Ectodermal cell (in vitro differentiated cells): Measurements from ENCODE around the gene DIAPH2.

Experiments
- H3K27ac ChIP-seq: 2 replicates; pipeline ENCODE4 v1.7.0; 2013; ENCODE audit warnings: mild to moderate bottlenecking, low read depth, low read length; ENCODE audit not compliant: insufficient read depth, poor library complexity, severe bottlenecking
- H3K27me3 ChIP-seq: 2 replicates; pipeline ENCODE4 v1.7.0; 2013; ENCODE audit warnings: mild to moderate bottlenecking, low read length; ENCODE audit not compliant: insufficient read depth, control insufficient read depth, poor library complexity, severe bottlenecking
- H3K36me3 ChIP-seq: one replicate; pipeline ENCODE4 v1.7.0; 2013; ENCODE audit warnings: low read length; ENCODE audit not compliant: control insufficient read depth, insufficient read depth
- H3K4me1 ChIP-seq: one replicate; pipeline ENCODE4 v1.7.0; 2013; ENCODE audit warnings: low read length; ENCODE audit not compliant: control insufficient read depth, insufficient read depth
- H3K4me3 ChIP-seq: 2 replicates; pipeline ENCODE4 v1.7.0; 2013; ENCODE audit warnings: low read depth, low read length, control low read depth; ENCODE audit not compliant: insufficient read depth
- H3K9me3 ChIP-seq: 2 replicates; pipeline ENCODE4 v1.7.0; 2013; ENCODE audit warnings: mild to moderate bottlenecking, low read length, moderate library complexity; ENCODE audit not compliant: control insufficient read depth
- WGBS, 2 experiments: methylation state at CpG; one replicate each; pipeline ENCODE4 v1.1.7; 2013; ENCODE audit warnings: missing lambda C conversion rate in 2 of 2; 5-methylcytosine and 5-hydroxymethylcytosine counted together

DIAPH2 gene

DNA sequence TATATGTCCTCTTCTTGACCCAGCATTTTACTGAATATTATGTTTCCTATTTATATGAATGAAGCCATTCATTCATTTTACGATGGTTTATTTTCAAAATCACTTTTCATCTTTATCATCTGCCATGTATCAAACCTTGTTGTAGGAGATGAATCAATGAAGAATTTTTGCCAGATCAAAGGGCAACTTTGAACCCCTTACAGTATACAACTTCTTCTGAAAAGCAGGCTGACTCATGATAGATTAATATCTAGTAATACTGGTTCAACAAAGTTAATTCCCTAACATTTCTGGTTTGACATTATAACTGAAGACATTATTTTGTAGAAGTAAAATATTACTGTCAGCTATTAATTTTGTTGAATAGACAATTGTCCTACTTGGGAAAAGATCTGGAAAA is 425.1 kb downstream of the DIAPH2 start:
- Histone ChIP-seq H3K9me3 (no peaks in the 10 kb centered on the region), H3K27ac (no peak overlapping the region), H3K27me3 (no peaks in the 10 kb centered on the region), H3K4me1 (no peaks in the 10 kb centered on the region), H3K36me3 (no peaks in the 10 kb centered on the region), H3K4me3 (no peak overlapping the region)
- no CpG with 5 or more reads among the region's 1 CpG for WGBS, 2 experiments

DNA sequence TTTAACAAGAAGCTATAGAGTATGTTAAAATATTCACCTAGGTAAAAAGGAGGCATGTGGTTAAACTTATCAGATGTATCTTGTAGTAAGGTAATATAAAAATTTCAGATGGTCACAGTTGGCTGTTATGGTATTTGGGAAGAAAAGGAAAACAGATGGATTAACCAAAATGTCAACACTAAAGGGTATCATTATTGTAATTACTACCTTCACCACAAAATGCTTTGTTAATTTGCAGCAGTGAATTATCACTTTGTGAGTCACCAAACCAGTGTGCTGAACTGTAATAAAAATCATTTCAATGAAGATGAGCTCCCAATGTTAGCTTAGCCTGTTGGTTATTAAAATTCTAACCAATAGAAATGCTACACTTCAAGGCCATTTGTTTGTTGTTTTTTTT is 432.9 kb downstream of the DIAPH2 start:
- Histone ChIP-seq H3K4me1 (no peaks in the 10 kb centered on the region), H3K27me3 (no peaks in the 10 kb centered on the region), H3K36me3 (no peaks in the 10 kb centered on the region), H3K9me3 (no peaks in the 10 kb centered on the region), H3K4me3 (no peak overlapping the region), H3K27ac (no peak overlapping the region)

DNA sequence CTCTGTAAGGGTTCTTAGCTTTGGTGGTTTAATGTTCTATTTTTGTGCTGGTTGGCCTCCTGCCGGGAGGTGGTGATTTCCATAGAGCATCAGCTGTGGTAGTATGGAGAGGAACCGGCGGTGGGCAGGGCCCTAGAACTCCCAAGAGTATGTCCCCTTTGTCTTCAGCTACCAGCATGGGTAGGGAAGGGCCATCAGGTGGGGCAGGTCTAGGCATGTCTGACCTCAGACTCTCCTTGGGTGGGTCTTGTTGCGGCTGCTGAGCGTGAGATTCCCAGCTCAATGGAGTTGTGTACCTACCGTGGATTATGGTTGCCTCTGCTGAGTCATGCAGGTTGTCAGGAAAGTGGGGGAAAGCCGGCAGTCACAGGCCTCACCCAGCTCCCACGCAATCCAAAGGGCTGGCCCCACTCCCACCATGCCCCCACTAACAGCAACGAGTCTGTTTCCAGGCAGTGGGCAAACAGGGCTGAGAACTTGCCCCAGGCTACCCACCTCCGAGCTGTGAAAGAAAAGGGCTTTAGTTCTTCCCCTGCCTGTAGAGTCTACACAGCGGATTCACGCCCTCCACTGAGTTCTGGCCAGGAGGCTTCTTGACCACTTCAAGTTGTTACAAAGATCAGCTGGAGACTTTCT is 434.9 kb downstream of the DIAPH2 start:
- no peaks in the 10 kb centered on the region for H3K9me3 ChIP-seq
- no peak overlapping the region for H3K4me3 ChIP-seq
- no peaks in the 10 kb centered on the region for H3K4me1 ChIP-seq
- 95 to 97% methylated on average over 12 of the region's 12 CpGs for WGBS, 2 experiments
- H3K27me3 ChIP-seq, result no peaks in the 10 kb centered on the region
- no peaks in the 10 kb centered on the region for H3K36me3 ChIP-seq
- no peak overlapping the region for H3K27ac ChIP-seq

DNA sequence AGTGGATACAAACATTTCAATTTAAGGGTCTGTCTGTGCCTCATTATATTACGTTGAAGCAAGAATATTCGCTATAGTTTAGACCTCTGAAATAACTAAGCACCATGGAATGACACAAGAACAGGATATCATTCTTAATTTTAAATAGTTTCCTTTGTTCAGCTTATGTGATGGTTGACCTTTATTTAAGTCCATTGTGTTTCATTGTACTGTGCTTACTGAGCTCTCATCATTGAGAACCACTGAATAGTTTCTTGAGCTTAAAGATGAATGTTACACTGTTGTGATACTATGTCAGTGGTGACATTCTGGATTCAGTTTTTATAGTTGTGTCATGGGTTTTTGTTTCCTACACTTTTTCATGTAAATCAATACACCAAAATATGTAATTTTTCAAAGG is 438.4 kb downstream of the DIAPH2 start:
- Histone ChIP-seq H3K4me3 (no peak overlapping the region), H3K9me3 (no peaks in the 10 kb centered on the region), H3K36me3 (no peaks in the 10 kb centered on the region), H3K4me1 (no peaks in the 10 kb centered on the region), H3K27ac (no peak overlapping the region), H3K27me3 (no peaks in the 10 kb centered on the region)
- WGBS, 2 experiments, result 92 to 100% methylated on average over 2 of the region's 2 CpGs

DNA sequence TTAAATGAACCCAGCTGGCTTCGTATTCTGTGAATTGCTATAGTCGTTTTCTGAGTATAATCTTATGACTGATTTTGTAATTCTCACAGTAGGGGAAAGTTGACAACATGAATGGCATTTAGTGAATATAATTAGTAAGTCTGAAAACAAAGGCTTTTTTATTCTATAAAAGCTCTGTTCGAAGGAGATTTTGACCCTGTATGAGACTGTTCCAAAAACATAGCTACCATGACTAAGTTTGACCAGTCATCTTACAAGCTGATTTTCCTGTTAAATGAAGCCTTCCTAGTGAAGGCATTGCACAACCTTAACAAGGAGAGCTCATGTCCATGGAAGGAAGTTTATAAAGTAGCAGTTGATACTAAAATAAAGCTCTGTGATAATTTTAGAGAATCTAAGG is 441.4 kb downstream of the DIAPH2 start:
- H3K9me3 ChIP-seq, result no peaks in the 10 kb centered on the region
- no peak overlapping the region for H3K27ac ChIP-seq
- H3K36me3 ChIP-seq, result no peaks in the 10 kb centered on the region
- no peaks in the 10 kb centered on the region for H3K27me3 ChIP-seq
- H3K4me1 ChIP-seq, result no peaks in the 10 kb centered on the region
- no peak overlapping the region for H3K4me3 ChIP-seq
- 94 to 95% methylated on average over 2 to 3 of the region's 3 CpGs for whole genome bisulfite sequencing, 2 experiments

DNA sequence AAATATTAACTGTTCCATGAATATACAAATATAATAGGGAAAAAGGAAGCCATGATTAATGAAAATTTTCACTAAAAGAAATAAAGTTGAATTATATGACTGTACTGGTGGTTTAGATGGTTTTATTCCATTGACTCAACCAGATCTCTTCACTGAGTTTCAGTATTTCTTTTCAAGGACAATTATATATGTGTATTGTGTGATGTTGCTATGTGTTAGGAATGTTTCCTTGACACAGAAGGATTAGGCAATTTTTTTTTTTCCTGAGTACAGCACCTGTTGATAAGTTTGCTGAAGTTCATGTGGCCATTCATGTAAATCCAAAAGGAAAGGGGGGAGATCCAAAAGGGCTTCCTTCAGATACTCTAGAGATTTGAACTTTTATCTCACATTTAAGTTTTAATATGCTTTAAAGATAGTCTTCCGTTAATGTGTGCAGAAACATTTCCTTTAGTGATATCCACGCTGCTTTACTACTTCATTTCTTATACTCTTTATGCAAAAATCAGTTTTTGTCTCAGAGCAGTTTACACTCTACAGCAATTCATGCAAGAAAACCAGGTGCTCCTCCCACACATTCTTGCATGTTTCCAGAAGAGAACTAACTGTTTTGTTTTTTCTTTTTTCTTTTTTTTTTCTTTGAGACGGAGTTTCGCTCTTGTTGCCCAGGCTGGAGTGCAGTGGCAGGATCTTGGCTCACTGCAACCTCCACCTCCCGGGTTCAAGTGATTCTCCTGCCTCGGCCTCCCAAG is 448.2 kb downstream of the DIAPH2 start:
- no peak overlapping the region for H3K27ac ChIP-seq
- 87 to 88% methylated on average over 5 to 6 of the region's 6 CpGs for WGBS, 2 experiments
- no peaks in the 10 kb centered on the region for H3K36me3 ChIP-seq
- H3K9me3 ChIP-seq, result no peaks in the 10 kb centered on the region
- no peak overlapping the region for H3K4me3 ChIP-seq
- H3K4me1 ChIP-seq, result no peaks in the 10 kb centered on the region
- no peaks in the 10 kb centered on the region for H3K27me3 ChIP-seq

DNA sequence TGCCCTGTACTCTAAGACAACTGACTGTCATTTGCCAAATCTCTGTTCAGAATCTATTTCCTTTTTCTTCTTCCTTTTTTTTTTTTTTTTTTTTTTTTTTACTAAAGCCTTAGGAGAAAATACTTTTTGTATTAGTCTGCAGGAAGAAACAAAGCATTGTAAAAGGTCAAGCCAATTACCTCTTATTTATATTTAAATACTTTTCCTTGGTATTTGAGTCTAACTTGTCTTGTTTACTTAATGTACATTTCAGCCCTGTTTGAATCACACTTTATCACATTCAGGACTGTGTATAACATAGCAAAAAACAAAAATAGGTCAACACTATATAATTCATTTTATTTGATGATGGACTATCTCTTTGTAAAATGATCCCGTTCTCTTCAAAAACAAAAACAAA is 461.3 kb downstream of the DIAPH2 start:
- Histone ChIP-seq H3K4me3 (no peak overlapping the region), H3K9me3 (no peaks in the 10 kb centered on the region), H3K27ac (no peak overlapping the region), H3K36me3 (no peaks in the 10 kb centered on the region), H3K27me3 (no peaks in the 10 kb centered on the region), H3K4me1 (no peaks in the 10 kb centered on the region)
- WGBS, 2 experiments, result no CpG with 5 or more reads among the region's 1 CpG

DNA sequence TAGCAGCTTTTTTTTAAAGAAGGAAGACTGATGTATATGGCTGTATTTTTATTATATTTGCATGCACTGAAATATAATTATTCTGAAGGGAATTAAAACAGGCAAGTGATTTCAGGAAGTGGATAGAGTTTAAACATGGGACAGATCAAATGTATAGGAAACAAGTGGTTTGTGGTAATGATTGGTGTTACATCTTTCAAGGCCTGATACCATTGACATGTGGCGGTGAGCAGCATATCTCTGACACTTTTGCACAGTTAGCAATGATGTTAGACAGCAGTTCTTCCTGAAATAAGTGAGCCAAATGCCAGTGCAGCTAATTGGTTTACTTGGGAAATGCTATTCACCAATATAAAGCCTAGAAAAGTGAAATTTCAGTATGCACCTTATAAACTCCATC is 471.2 kb downstream of the DIAPH2 start:
- Histone ChIP-seq H3K27ac (no peak overlapping the region), H3K9me3 (no peaks in the 10 kb centered on the region), H3K4me3 (no peak overlapping the region), H3K27me3 (no peaks in the 10 kb centered on the region), H3K36me3 (no peaks in the 10 kb centered on the region), H3K4me1 (no peaks in the 10 kb centered on the region)
- 96 to 100% methylated on average over 1 of the region's 1 CpG for WGBS, 2 experiments

DNA sequence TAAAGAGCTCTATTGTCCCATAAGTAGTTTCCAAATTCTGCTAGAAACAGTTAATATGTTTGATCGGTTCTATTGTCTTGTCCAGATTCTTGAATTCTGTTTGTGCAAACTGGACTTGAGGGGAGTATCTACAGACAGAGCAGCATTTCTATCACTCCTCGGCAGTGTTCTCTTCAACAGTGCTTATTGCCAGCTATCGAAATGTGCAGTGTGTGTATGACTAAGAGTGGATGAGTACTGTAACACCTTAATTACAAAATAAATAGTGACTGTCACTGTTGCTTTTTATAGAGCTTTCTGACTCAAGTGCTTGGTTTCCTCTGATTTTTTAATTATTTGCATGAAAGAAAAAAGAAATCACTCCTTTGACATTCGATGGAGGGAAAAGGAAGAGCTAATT is 473.6 kb downstream of the DIAPH2 start:
- 93 to 100% methylated on average over 1 to 2 of the region's 4 CpGs for WGBS, 2 experiments
- Histone ChIP-seq H3K4me3 (no peak overlapping the region), H3K9me3 (no peaks in the 10 kb centered on the region), H3K27ac (no peak overlapping the region), H3K36me3 (no peaks in the 10 kb centered on the region), H3K27me3 (no peaks in the 10 kb centered on the region), H3K4me1 (no peaks in the 10 kb centered on the region)

DNA sequence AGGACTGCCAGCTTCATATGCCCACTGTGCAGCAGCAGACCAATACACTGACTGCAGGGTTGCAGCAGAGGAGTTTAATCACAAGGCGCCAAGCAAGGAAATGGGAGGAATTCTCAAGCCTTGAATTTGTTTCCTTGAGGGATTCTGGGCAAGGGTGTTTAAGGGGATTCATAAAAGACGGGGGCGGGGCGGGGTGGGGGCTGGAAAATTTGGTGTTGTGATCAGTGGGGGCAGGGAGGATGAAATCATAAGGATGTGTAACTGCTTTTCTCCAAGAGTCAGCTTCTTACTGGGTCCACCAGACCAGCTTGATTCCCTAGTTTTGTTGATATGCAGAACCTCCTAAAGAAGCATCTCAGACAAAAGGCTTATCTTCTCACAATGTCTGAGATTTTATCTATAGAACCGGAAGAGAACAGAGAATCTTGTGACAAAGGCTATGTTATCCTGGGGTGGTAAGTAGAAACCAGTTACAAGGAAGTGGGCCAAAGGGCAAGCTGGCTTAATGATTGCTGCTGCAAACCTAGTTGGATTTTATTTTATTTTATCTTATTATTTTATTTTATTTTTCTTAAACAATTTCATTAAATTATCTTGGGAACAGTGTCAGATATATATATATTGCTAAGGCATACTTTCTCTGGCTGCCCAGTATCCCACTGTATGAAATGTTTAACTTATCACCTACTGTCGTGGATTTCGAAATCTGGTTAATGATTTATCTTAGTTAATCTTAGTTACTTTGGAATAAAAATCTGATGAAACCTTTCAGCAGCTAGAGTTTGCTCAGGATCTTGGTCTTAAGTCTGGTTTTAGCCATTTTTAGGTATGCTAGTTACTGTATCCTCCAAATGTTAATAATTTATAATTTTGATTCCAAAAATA is 475.5 kb downstream of the DIAPH2 start:
- WGBS, 2 experiments, result 15 to 28% methylated on average over 4 to 7 of the region's 7 CpGs

More for the DNA sequence above, 475.5 kb downstream of the DIAPH2 start:
- Histone ChIP-seq H3K36me3 (no peaks in the 10 kb centered on the region), H3K4me1 (no peaks in the 10 kb centered on the region), H3K27ac (peak overlapping the region; percentile 67), H3K9me3 (no peaks in the 10 kb centered on the region), H3K27me3 (no peaks in the 10 kb centered on the region), H3K4me3 (no peak overlapping the region)
